GM19467 (cell line): ENCODE data around the gene CCSER1.
"Not testable (repeated sequence)": the region's sequence is repeated elsewhere in the genome, so short reads cannot be mapped to it uniquely, and the experiment has no call there.

Source experiments
- ATAC-seq: cut with Tn5 transposase; IDR thresholded peaks from one replicate; pipeline ENCODE4 v1.9.1; 2021; ENCODE audit warnings: mild to moderate bottlenecking, moderate library complexity; ENCODE audit not compliant: unreplicated experiment

The CCSER1 gene

DNA sequence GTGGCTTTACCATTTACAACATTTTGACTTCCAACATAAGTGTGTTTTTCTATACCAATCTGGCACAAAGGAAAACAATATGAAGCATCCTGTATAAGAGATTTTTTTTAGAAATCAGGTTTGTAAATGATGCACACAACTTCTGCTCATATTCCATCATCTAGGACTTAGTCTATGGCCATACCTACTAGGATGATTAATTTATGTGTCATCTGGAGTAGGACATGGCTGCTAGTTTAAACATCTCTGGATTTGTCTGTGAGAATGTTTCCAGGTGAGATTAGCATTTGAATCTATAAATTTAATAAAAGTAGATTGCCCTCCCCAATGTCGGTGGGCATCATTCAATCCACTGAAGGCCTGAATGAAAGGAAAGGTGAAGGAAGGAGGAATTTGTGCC lies 1493.8 kb downstream of the CCSER1 start:
- no peak for ATAC-seq

- no peak for ATAC-seq
Measured at GRCh38 chr4:91621446-91621845, 1494.3 kb downstream of the CCSER1 start.

- no peak for ATAC-seq
Measured at GRCh38 chr4:91622925-91623602, 1495.9 kb downstream of the CCSER1 start.

DNA sequence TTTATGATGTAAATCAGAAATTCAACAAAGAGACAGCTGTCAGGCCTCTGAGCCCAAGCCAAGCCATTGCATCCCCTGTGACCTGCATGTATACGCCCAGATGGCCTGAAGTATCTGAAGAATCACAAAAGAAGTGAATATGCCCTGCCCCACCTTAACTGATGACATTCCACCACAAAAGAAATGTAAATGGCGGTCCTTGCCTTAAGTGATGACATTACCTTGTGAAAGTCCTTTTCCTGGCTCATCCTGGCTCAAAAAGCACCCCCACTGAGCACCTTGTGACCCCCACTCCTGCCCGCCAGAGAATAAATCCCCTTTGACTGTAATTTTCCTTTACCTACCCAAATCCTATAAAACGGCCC lies 1496.4 kb downstream of the CCSER1 start:
- ATAC-seq: not testable (repeated sequence)

DNA sequence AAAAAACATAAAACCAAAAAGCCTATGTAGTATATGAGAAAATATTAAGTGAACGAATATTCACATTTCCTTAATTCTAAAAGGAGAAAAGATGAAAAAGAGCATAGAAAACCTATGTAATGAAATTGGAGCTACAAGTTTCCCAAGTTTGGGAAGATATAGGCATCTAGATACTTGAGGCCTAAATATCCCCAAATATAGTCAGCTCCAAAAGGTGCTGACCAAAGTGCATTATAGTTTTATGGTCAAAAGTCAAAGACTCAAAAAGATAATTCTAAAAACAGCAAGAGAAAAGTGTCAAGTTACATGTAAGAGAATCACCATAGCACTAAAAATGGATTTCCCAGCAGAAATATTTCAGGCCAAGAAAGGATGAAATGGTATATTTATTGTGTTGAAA lies 1502.9 kb downstream of the CCSER1 start:
- no peak for ATAC-seq

DNA sequence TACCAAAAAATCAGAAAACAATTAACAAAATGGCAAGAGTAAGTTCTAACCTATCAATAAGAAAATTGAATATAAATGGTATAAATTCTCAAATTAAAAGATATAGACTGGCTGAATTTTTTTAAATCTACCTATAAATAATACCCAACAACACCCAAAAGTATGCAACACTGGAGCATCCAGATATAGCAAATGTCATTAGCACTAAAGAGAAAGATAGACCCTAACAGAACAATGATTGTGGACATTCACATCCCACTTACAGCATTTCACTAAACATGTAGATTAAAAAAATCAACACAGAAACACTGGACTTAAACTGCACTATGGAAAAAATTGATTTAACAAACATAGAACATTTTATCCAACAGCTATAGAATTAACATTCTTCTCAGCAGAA lies 1503.6 kb downstream of the CCSER1 start:
- no peak for ATAC-seq

- ATAC-seq: no peak
Measured at GRCh38 chr4:91631335-91631734, 1504.1 kb downstream of the CCSER1 start.

- ATAC-seq: no peak
Measured at GRCh38 chr4:91636083-91636482, 1508.9 kb downstream of the CCSER1 start.
